ENCODE measurements around the gene SUSD3. TPM values are rescaled to one million over a fixed set of nuclear protein-coding genes. Genes with fewer than 3 reads are reported as not detected.

SUSD3 gene
- total RNA-seq, 6 experiments from 2014 or later, result 6.5 to 51.5 (median 31.2) TPM

GRCh38 chr9:93079371-93079770, 20.9 kb downstream of the SUSD3 start:
- ATAC-seq (no peak), DNase-seq (peak in 2 of 3 donors; percentile 27 to 31)
- H3K27ac ChIP-seq, result no peak overlapping the region
- no CpG with 5 or more reads among the region's 13 CpGs for WGBS (ENCODE audit: insufficient coverage, low coverage, low lambda C conversion rate, missing lambda C conversion rate)
- H3K4me3 ChIP-seq, result no peak overlapping the region
- intact Hi-C loops (cut with DNase I), result no loop called here
- H3K4me1 ChIP-seq, result no peaks in the 10 kb centered on the region
- H3K36me3 ChIP-seq, result no peaks in the 10 kb centered on the region
- TF ChIP-seq CTCF (IDR thresholded peaks at IDR 0.05) (no peak), POLR2A (IDR thresholded peaks at IDR 0.05) (no peak)
- no peaks in the 10 kb centered on the region for H3K9me3 ChIP-seq
- no peaks in the 10 kb centered on the region for H3K27me3 ChIP-seq

GRCh38 chr9:93080406-93080805, 21.9 kb downstream of the SUSD3 start:
- Histone ChIP-seq H3K27ac (no peak overlapping the region), H3K27me3 (no peaks in the 10 kb centered on the region), H3K36me3 (peaks cover 0 to 4% (median 0%) of the 10 kb centered on the region in 4 donors), H3K4me1 (no peaks in the 10 kb centered on the region), H3K9me3 (no peaks in the 10 kb centered on the region), H3K4me3 (no peak overlapping the region)
- whole genome bisulfite sequencing (ENCODE audit: insufficient coverage, low coverage, low lambda C conversion rate, missing lambda C conversion rate), result 100% methylated on average over 1 of the region's 9 CpGs
- DNase-seq (peak in 2 of 3 donors; percentile 26 to 36), ATAC-seq (no peak)
- no peak for TF ChIP-seq POLR2A (IDR thresholded peaks at IDR 0.05)
- TF ChIP-seq CTCF (IDR thresholded peaks at IDR 0.05), result no peak
- intact Hi-C loops (cut with DNase I), result no loop called here

GRCh38 chr9:93081081-93081529, 22.6 kb downstream of the SUSD3 start:
- intact Hi-C loops (cut with DNase I), result no loop called here
- Histone ChIP-seq H3K4me1 (no peaks in the 10 kb centered on the region), H3K4me3 (no peak overlapping the region), H3K9me3 (no peaks in the 10 kb centered on the region), H3K36me3 (peaks cover 0 to 4% (median 0%) of the 10 kb centered on the region in 4 donors), H3K27ac (no peak overlapping the region), H3K27me3 (no peaks in the 10 kb centered on the region)
- TF ChIP-seq POLR2A (IDR thresholded peaks at IDR 0.05) (no peak), CTCF (IDR thresholded peaks at IDR 0.05) (no peak)
- DNase-seq (peak in 2 of 3 donors; percentile 7 to 28), ATAC-seq (no peak)
- 93% methylated on average over 3 of the region's 10 CpGs for WGBS (ENCODE audit: insufficient coverage, low coverage, low lambda C conversion rate, missing lambda C conversion rate)

- ATAC-seq (no peak), DNase-seq (no peak)
- peaks cover 0 to 4% (median 0%) of the 10 kb centered on the region in 4 donors for H3K36me3 ChIP-seq
- WGBS (ENCODE audit: insufficient coverage, low coverage, low lambda C conversion rate, missing lambda C conversion rate), result 89% methylated on average over 3 of the region's 3 CpGs
- no peak for TF ChIP-seq POLR2A (IDR thresholded peaks at IDR 0.05)
- TF ChIP-seq CTCF (IDR thresholded peaks at IDR 0.05), result no peak
- no peaks in the 10 kb centered on the region for H3K9me3 ChIP-seq
- intact Hi-C loops (cut with DNase I), result no loop called here
- H3K4me3 ChIP-seq, result no peak overlapping the region
- H3K4me1 ChIP-seq, result no peaks in the 10 kb centered on the region
- H3K27ac ChIP-seq, result no peak overlapping the region
- H3K27me3 ChIP-seq, result no peaks in the 10 kb centered on the region
These were observed 23.4 kb downstream of the SUSD3 start for GRCh38 chr9:93081931-93082330.
